NCI-H524 (cell line): ENCODE results near the gene CLCF1.

ENCODE experiments used
- DNase-seq, 2 experiments: peaks; one replicate each; lab custom pipeline; 2025; lab: John Stamatoyannopoulos, UW

CLCF1 gene

DNA sequence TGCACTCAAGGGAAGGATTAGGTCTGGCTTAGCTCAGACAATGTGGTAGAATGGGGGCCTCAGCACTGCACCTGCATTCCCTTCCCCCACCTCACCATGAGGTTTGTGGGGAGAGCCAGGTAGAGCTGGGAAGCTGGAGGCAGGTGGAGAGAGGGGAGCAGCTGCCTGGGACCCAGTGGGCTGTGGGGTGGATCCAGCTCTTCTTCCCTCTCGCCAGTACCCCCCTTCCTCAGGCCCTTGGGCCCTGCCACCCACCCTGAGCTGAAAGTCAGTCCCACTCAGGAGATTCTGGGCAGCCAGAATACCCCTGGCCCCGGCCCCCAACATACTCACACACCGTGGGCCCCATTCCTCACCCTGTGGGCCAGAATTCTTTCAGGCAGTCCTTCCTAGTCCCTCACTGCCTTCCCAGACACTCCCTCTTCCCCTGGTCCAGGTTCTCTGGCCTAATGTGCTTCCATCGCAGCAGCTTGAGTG is 17.0 kb downstream of the CLCF1 start:
- DNase-seq, result no peak

DNA sequence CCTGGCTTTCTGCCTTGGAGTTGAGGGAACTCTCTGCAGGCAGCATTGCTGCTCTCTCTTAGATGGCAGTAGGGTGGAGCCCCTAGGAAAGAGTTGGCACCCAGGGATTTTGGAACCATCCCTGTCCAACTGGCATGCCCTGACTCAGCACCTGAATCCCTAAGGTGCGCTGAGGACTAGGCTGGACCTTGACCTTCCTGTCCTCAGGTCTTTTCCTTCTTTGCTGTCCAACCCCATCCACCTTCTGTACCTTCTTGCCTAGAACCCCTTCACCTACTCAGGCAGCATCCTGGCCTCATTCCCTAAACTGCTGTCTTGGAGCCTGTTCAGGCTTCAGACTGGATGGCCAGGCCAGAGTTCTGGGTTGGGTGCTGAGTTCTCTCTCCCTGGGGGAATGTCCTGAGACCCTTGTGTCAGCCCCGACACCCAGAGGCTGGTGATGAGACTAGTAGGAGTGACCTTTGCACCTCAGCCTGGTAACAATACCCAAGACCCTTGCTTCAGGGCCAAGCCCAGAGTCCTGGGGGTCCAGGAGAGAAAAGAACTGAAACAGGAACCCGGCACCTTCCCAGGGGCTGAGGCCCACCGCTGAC is 17.5 kb downstream of the CLCF1 start:
- no peak for DNase-seq

DNA sequence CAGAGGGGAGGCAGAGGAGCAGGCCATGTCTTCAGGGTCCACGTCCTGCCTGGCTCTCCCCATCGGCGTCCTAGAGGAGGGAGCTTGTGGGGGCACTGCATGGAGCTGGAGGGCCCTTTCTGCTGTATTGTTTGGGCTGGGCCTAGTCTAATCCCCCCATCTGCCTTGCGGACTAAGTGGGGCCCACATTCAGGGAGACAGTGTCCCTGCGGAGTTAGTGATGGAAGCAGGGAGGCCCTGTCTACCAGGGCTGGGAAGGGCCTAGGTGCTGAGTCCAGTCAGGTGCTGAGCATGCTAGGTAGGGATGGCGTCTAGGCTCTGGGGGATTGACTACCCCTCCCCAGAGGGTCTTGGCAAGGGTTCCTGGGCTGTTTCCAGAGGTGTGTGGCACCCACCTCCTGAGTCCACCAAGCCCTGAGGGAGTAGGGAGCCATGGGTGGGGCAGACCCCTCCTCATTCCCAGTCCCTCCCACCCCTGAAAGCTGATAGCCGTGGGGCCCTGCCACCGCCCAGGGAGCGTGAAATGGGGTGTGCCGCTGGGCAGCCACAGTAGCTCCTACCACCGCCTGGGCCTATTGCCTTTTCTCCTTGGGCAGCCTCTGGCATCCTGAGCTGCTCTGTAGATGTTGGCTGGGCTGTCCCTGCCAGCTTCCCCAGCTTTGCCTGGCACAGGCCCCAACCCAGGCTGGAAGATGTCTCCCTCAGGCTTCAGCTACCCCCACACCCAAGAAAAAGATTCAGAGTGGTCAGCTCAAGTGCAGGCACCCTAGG is 18.2 kb downstream of the CLCF1 start:
- DNase-seq, result no peak

DNA sequence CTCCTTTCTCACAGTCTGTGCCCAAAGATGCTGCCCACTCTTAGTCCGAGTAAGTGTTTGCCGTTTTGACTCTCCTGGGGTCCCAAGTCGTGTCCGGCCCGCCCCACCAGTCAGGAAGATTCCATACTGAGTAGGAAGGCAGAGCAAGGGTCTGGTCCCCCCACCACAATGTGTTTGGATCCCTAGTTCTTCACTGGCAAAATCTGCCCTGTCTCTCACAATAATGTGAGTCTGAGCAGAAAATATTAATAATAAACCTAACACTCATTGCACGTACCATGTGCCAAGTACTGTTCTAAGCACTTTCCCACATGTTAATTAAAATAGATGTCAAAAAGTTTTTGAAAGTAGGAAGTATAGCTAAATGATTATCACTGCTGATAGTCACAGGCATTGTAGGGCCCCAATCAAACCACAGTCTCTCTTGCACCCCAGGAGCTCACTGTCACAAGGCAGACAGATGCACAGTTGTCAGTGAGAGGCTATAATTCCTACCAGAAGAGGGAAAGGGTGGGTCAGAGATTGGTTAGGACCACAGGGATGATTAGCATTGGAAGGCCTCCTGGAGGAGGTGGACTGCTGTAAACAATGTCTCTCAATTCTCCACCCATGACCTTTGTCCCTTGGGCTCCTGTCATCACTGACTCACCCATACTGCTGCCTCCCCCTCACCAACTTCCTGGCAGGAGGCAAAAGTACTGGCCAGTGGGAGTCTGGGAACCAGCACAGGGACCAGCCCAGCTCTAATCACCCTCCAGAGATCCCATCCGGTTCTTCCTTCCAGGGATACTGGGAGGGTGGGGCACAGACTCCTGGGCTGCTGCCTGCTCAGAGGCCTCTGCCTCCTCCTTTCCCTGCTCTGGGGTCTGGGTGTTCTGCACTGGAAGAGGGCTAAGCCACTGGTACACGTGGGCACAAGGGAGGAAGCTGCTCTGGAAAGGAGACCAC is 19.0 kb downstream of the CLCF1 start:
- peak in 1 of 2 experiments; percentile 13 for DNase-seq

DNA sequence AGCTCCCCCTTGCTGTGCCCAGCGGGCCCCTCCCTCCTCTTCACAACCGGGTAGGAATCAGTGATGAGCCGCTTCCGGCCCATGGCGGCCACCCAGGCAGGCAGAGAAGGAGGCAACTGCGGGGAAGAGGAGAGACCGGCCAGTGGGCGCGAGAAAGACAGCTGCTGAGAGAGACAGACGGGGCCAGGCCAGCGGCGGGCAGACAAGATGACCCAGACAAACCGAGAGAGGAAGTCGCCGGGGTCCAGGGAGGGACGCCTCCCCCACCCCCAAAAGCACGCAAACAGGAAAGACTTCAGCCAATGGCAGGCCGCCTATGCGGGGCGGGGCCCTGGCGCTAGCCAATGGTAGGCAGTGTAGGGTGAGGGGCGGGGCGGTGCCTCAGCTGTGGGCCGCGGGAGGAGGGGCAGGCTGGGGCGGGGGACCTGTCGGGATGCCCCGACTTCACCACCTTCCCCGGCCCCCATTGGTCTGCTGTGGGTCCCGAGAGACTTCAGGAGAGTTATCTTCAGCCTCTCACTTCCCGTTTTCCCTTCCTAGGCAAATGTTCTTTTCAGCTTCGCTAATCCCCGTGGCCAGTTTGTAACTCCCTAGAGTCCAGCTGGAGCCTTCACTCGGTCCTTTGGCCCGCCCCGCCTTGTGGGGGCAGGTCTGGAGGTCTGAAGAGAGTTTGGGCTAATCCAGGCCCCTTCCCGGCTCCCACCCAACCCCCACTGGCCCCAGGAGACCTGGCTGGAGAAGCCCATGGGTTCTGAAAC is 19.9 kb downstream of the CLCF1 start, which contains the start of gene POLD4:
Gene POLD4, minus strand, starts transcription at position 230 of the 758 bp plus-strand sequence. Its CDS starts 147 bp downstream, at position 83.
- peak; percentile 86 to 89 for DNase-seq

DNA sequence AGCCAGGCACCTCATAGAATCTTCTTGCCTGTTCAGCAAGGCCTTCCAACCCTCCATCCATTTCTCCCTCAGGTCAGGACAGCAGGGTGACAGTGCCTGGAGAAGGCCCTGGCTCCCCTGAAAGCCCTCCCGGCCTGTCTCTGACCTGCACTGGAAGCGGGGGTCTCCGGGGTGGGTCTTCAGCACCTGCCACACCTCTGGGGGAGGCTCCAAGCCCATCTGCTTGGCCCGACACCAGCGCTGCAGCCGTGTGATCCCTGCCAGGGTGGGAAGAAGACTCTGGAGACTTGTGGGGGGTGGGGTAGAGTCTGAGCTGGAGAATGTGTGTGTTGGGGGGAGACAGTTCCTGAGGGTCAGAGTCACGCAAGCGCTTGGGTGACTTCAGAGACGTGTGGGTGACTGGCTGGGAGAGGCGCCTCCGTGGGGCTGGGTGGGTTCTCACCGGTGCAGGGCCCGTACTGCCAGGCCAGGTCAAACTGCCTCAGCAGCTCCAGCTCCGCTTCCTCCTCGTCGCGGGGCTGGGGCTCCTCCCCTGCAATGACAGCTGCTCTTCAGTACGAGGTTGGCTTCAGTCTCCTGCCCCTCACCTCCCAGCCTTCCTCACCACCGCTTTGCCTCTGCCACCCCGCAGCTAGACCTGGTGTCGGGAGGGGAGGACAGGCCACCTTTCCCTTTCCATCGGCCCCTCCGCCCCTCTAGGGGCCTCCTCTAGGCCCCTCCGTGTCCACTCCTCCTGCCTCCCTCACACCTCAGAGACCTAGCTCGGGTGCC is 20.7 kb downstream of the CLCF1 start:
- peak in 1 of 2 experiments; percentile 51 for DNase-seq

DNA sequence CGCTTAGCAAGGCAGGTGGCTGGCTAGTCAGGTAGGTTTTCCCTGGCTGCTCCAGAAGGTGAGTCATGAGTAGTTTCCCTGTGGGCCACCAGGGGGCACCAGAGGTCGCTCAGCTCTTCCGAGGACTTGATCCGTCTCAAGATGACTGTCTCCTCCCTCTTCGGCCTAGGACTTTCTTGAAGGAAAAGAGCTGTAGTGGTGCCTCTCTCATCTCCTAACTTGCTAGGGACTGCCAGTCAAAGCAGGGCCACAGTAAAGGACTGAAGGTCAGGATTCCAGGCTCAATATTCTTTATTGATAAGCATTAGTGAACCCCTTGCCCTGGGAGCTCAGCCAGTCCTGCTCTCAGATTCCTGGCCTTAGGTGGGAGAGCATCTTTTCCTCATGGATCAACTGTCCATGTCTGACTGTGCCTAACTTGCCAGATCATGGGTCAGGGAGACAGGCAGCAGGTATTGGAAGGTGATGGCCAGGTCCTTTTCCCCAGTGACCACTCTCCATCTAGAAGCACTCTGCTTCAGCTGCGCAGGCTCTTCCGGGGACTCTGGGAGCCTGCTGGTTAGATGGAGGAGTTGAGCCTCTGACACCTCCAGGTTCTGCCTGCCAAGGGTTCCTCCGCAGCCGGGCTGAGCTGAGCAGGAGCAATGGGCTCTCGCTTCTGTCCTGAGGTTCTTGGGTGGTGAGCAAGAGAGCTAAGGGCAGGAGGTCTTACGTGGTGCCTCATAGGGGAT is 22.0 kb downstream of the CLCF1 start:
- peak in 1 of 2 experiments; percentile 38 for DNase-seq

DNA sequence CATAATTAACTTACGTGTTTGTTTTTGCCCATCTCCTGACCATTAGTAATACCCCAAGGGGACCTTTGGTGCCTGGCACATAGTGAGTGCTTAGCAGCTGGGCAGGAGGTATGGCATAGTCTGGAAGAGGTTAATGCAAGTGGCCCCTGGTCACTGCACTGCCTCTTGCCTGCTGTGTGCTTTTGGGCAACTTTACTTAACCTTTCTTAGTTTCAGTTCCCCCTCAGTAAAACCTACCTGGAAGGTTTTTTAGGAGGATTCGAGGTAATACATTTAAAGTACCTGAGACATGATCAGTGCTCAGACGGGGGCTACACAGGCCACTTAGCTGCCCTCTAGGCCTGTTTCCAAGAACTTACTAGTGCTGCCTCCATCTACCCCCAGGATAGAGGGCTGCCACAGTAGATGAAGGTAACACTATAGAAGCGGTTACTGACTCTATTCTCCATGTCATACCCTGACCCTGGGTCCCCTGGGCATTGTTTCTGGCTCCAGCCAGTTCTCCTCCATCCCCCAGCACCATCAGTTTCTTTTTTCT is 23.4 kb downstream of the CLCF1 start:
- no peak for DNase-seq

DNA sequence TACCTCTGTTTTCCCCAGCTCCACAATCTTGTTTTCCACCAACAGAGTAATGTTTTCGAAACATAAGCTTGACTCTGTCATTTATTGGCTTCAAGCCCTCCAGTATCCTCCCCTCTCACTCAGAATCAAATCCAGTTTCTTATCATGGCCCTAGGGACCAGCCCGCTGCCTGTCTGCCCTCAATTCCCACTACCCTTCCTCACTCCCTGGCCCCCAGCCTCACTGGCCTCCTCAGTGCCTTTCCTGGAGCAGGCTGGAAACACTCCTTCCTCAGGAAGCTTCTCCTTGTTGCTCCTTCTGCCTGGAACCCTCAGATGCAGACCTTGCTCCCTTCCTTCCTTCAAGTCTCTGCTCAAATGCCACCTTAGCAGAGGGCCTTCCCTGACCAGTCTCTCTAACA is 23.9 kb downstream of the CLCF1 start:
- no peak for DNase-seq

DNA sequence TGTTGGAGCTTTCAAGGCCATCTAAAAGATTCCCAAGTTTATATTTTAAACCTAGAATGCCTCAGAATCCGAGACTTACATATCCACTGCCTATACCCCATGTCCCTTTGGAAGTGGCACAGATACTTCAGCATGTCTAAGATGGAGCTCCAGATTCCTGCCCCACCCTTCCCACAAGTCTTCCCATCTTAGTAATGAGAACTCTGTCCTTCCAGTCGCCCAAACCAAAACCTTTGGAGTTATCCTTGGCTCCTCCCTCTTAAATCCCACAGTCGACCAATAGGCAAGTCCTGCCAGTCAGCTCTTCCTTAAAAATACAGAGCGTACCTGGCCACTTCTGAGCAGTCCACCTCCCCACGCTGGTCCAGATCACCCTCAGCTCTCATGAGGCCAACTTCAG is 24.4 kb downstream of the CLCF1 start:
- DNase-seq, result no peak

DNA sequence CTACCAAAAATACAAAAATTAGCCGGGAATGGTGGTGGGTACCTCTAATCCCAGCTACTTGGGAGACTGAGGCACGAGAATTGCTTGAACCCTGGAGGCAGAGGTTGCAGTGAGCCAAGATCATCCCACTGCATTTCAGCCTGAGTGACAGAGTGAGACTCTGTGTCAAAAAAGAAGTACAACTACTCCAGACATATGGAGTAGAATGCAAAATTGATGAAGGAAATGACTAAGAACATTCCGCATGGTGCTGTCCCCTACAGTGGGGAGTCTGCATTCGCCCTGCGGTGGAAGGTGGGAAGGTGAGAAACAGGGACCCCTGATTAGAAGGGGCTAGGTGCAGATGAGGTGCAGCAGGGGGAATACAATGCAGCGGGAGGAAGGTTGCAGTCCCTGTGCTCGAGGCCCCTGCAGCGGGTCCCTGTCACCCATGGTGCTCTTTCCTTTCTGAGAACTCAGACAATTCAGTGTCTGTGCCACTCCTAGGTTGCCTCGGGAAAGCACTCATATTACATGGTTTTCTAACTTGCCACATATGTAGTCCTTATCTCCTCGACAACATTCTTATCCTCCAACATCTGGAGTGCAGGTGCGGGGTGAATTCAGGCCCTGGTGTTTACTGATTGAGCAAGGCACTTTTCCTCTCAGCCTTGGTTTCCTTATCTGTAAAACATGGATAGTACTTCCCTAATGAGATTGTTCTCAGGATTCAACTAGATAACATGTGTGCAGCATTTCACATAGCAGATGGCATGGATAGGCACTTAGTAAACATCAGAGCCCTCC is 25.2 kb downstream of the CLCF1 start:
- DNase-seq, result peak; percentile 15 to 63

DNA sequence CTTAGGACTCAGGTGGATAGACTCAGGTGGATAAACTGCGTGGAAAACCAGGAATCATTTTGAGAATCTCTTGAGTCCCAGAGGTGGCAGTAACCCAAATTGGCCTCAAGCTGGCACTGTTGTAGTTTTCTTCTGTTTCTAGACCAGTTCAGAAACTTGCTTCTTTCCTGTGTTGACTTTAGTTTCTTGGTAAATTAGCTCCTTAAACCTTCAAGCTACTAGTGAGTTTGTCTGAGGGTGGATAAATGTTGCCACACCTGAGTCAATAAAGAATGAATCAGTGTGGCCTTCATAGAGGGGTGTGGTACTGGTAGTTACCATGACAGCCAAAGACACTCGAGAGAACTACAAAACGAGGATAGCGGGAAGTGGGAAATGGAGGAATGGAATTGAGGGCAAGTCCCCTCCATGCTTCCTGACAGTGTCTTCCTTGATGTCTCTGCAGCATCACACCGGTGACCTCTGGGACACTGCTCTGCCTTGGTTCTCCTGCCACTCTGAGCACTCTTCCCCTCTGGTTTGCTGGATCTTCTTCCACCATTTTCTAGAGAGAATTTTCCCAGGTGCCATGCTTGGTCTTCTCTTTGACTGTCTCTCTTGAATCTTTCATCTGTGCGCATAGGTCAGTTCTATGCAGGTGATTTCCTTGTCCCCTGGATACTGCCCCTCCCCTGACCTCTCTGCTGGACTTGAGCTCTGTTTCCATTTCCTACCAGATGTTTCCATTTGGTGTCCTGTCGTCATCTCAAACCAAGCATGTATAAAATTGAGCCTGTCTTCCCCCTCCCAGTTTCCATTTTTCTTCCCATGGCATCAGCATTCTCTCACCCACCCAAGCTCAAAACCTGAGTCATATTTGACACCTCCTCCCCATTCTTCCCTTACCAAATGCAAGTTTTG is 27.2 kb downstream of the CLCF1 start:
- peak; percentile 14 to 15 for DNase-seq

DNA sequence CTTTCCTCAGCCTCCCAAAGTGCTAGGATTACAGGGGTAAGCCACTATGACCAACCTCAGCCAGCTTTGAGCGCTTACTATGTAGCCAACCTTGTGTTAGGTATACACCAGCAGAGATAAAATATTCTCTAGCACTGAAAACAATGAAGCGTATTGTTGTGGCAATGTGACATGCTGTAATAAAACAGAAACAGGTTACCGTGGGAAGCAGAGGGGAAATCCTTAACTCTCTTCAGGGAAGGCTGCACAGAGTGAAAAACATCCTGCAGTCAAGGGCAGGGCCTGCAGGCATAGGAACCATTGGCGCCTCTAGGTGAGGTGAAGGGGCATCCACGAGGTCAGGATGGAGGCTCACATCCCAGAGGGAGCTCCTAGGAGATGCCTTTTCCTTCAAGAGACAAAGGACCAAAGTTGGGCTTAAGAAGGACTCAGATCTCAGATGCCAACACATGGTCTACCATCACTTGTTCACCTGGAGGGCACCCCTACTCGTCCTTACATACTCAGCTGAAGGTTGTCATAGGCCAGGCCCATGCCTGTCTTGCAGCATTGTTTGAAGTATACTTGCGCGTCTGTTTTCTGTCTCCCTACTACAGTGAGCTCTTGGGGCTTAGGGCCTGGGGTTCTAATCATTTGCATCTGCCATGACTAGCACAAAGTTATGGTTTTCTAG is 28.0 kb downstream of the CLCF1 start:
- no peak for DNase-seq

DNA sequence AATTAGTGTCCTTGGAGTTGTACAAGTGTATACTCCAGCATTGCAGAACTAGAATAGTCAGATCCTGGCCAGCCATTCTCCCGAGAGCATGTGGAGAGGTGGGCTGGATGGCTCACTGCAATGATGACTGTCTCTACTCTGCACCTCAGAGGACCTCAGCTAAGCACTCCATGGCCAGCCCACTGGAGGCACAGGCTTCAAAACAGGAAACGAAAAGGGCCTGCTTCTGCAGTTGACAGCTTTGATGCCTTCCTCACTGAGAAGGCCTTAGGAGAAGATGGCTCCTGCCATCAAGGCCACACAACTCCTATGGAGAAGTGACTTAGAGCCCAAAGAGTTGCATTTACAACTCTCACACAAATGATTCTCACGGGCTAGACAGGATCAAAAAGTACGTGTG is 29.1 kb downstream of the CLCF1 start:
- DNase-seq, result no peak

DNA sequence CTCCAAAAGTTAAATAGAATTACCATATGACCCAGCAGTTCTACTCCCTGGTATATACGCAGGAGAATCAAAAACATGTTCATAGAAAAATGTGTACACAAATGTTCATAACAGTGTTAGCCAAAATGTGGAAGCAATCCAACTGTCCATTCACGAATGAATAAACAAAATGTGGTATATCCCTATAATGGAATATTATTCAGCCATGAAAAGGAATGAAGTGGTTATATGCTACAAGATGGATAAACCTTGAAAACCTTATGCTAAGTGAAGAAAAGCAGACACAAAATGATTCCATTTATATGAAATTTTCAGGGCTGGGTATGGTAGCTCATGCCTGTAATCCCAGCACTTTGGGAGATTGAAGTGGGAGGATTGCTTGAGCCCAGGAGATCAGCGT is 36.1 kb downstream of the CLCF1 start:
- DNase-seq, result no peak

DNA sequence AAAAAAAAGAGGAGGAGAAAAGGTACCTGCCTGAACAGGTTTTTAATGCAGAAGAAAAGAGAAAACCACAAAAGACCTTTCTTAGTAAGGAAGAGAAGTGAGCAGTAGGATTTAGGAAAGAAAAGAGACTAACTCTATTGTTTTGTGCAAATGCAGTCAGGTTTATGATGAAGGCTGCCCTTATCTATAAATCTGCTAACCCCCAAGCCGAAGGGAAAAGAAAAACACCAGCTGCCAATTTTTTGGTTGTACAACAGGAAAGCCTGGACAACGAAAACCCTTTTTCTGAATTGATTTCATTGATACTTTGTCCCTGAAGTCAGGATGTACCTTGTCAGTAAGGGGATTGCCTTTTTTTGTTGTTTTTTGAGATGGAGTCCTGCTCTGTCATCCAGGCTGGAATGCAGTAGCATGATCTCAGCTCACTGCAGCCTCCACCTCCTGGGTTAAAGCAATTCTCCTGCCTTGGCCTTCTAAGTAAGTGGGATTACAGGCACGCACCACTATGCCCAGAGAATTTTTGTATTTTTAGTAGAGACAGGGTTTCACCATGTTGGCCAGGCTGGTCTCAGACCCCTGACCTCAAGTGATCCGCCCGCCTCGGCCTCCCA is 41.2 kb downstream of the CLCF1 start:
- no peak for DNase-seq

DNA sequence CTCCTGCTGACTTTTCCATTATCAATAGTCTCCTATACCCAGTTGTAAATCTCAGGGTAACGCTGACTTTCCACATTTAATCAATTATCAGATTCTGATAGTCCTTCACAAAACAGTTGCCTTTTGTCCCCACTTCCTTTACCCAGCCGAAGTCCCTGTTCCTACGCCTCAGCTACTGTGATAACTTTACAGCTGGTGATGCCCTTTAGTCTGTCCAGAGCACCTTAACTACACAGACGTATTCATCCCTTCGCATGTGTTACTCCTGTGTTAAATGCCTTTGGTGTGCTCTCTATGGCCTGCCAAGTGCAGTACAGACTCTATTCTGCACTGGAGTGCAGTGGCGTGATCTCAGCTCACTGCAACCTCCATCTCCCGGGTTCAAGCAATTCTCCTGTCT is 49.9 kb downstream of the CLCF1 start:
- no peak for DNase-seq
